ENCODE data around the gene ZBTB2. TPM values are rescaled to one million over a fixed set of nuclear protein-coding genes. Genes with fewer than 3 reads are reported as not detected.
A peak's percentile ranks its signal among the peaks of the same experiment; 100 is the strongest.

The ZBTB2 gene
- total RNA-seq, 3 donors from 2014 or later = 9.9 to 20.5 (median 15.1) TPM

- no peaks in the 10 kb centered on the region for H3K9me3 ChIP-seq
- TF ChIP-seq POLR2A (IDR thresholded peaks at IDR 0.05) = no peak
- H3K4me3 ChIP-seq = no peak overlapping the region
- peak overlapping the region; percentile 12 to 65 for H3K27ac ChIP-seq
- H3K36me3 ChIP-seq = no peaks in the 10 kb centered on the region
- DNase-seq (ENCODE audit: low spot score in 2 of 2) = no peak
- no peaks in the 10 kb centered on the region for H3K4me1 ChIP-seq
- no peaks in the 10 kb centered on the region for H3K27me3 ChIP-seq
- intact Hi-C loops (cut with DNase I; ENCODE audit: low total_unique reads) = no loop called here
Measured at GRCh38 chr6:151436300-151436699, 44.9 kb upstream of the ZBTB2 start.

DNA sequence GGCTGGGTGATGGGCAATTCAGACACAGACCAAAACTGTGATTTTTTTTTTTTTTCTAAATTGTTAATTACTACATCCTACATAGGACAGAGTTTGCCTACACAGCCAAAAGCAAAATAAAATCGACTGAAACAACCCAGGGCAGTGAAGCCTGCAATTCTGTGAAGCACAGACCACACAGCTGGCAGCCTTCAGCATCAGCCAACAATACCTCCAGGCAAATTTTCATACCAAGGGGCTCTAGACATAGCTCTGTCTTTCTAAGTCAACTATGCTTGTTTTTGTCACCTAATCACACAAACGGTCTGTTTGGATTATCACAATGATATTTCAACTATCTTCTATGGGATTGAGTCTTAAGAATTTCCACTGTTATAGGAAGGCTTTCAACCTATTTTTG, 43.0 kb upstream of the ZBTB2 start:
- Histone ChIP-seq H3K4me1 (no peaks in the 10 kb centered on the region), H3K36me3 (no peaks in the 10 kb centered on the region), H3K27ac (no peak overlapping the region), H3K9me3 (no peaks in the 10 kb centered on the region), H3K27me3 (no peaks in the 10 kb centered on the region), H3K4me3 (no peak overlapping the region)
- DNase-seq (ENCODE audit: low spot score in 2 of 2) = no peak
- TF ChIP-seq POLR2AphosphoS5 (IDR thresholded peaks at IDR 0.05) = no peak
- TF ChIP-seq POLR2A (IDR thresholded peaks at IDR 0.05) = no peak
- TF ChIP-seq, protein P1, sequence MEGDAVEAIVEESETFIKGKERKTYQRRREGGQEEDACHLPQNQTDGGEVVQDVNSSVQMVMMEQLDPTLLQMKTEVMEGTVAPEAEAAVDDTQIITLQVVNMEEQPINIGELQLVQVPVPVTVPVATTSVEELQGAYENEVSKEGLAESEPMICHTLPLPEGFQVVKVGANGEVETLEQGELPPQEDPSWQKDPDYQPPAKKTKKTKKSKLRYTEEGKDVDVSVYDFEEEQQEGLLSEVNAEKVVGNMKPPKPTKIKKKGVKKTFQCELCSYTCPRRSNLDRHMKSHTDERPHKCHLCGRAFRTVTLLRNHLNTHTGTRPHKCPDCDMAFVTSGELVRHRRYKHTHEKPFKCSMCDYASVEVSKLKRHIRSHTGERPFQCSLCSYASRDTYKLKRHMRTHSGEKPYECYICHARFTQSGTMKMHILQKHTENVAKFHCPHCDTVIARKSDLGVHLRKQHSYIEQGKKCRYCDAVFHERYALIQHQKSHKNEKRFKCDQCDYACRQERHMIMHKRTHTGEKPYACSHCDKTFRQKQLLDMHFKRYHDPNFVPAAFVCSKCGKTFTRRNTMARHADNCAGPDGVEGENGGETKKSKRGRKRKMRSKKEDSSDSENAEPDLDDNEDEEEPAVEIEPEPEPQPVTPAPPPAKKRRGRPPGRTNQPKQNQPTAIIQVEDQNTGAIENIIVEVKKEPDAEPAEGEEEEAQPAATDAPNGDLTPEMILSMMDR (IDR thresholded peaks at IDR 0.05) = no peak
- intact Hi-C loops (cut with DNase I; ENCODE audit: low total_unique reads) = no loop called here

DNA sequence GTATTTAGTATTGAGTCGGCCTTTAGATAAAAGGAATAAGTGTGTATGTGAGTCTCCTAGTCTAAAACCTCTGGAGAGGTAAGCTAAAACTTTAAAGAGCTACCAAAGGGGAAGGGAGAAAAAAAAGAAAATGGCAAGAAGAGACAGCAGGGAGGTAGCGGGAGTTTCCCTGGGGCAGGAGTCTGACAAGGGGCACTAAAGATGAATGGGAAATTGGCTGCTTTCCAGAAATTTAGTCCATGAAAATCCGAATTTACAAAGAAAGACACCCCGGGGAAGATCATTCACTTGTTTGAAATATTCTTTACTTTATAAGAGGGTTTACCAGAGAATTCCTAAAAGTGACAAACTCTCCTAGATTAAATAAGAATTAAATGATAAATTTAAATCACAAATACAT, 41.3 kb upstream of the ZBTB2 start:
- Histone ChIP-seq H3K4me1 (no peaks in the 10 kb centered on the region), H3K27me3 (no peaks in the 10 kb centered on the region), H3K9me3 (no peaks in the 10 kb centered on the region), H3K4me3 (no peak overlapping the region), H3K27ac (no peak overlapping the region), H3K36me3 (no peaks in the 10 kb centered on the region)
- intact Hi-C loops (cut with DNase I; ENCODE audit: low total_unique reads) = no loop called here
- no peak for DNase-seq (ENCODE audit: low spot score in 2 of 2)
- TF ChIP-seq POLR2AphosphoS5 (IDR thresholded peaks at IDR 0.05) (no peak), POLR2A (IDR thresholded peaks at IDR 0.05) (no peak)
- TF ChIP-seq, protein P1 (IDR thresholded peaks at IDR 0.05) = no peak

- no peaks in the 10 kb centered on the region for H3K36me3 ChIP-seq
- DNase-seq (ENCODE audit: low spot score in 2 of 2) = no peak
- TF ChIP-seq, protein P1 (IDR thresholded peaks at IDR 0.05) = no peak
- TF ChIP-seq POLR2A (IDR thresholded peaks at IDR 0.05) = no peak
- TF ChIP-seq POLR2AphosphoS5 (IDR thresholded peaks at IDR 0.05) = no peak
- H3K4me3 ChIP-seq = no peak overlapping the region
- no peaks in the 10 kb centered on the region for H3K9me3 ChIP-seq
- intact Hi-C loops (cut with DNase I; ENCODE audit: low total_unique reads) = no loop called here
- H3K4me1 ChIP-seq = no peaks in the 10 kb centered on the region
- H3K27me3 ChIP-seq = no peaks in the 10 kb centered on the region
- H3K27ac ChIP-seq = no peak overlapping the region
Measured at GRCh38 chr6:151431337-151431736, 40.0 kb upstream of the ZBTB2 start.

- no peak overlapping the region for H3K4me3 ChIP-seq
- H3K9me3 ChIP-seq = no peaks in the 10 kb centered on the region
- DNase-seq (ENCODE audit: low spot score in 2 of 2) = no peak
- TF ChIP-seq, protein P1 (IDR thresholded peaks at IDR 0.05) = no peak
- TF ChIP-seq POLR2A (IDR thresholded peaks at IDR 0.05) = no peak
- no peak overlapping the region for H3K27ac ChIP-seq
- H3K36me3 ChIP-seq = no peaks in the 10 kb centered on the region
- no peaks in the 10 kb centered on the region for H3K4me1 ChIP-seq
- H3K27me3 ChIP-seq = no peaks in the 10 kb centered on the region
- intact Hi-C loops (cut with DNase I; ENCODE audit: low total_unique reads) = no loop called here
Measured at GRCh38 chr6:151430886-151431285, 39.5 kb upstream of the ZBTB2 start.

- no peak overlapping the region for H3K27ac ChIP-seq
- no peaks in the 10 kb centered on the region for H3K36me3 ChIP-seq
- no peaks in the 10 kb centered on the region for H3K9me3 ChIP-seq
- no peaks in the 10 kb centered on the region for H3K4me1 ChIP-seq
- intact Hi-C loops (cut with DNase I; ENCODE audit: low total_unique reads) = no loop called here
- TF ChIP-seq POLR2A (IDR thresholded peaks at IDR 0.05) (no peak), POLR2AphosphoS5 (IDR thresholded peaks at IDR 0.05) (no peak)
- TF ChIP-seq, protein P1 (IDR thresholded peaks at IDR 0.05) = no peak
- no peaks in the 10 kb centered on the region for H3K27me3 ChIP-seq
- DNase-seq (ENCODE audit: low spot score in 2 of 2) = no peak
- H3K4me3 ChIP-seq = no peak overlapping the region
Measured at GRCh38 chr6:151428093-151428735, 36.9 kb upstream of the ZBTB2 start.
